Measurements from ENCODE around the gene APOBEC4. TPM values are rescaled to one million over a fixed set of nuclear protein-coding genes. Genes with fewer than 3 reads are reported as not detected.

Gene APOBEC4
- total RNA-seq, 1 experiment from 2014 or later, result not detected

DNA sequence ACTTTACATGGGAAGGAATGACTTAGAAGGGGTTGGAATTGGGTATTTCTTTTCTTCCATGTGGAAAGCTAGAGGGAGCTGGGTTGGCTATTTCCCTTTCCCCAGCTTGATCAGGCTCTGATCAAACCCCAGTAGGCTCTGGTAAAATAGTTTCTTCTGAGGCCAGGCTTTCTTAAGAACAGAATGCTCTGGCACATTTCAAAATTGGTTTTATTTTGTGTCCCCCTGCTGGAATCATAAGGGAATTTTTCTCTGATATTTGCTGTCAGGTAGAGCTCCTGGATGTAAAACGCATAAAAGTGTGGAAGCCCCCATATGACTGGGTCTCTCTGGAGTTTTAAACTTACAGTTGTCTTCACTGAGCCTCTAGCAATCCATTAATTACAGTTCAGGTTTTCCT is 17.1 kb upstream of the APOBEC4 start:
- Histone ChIP-seq H3K4me3 (replicated peaks in 1 of 2; ENCODE audit: low read depth in 1 of 2, low read length in 2 of 2) (no peak overlapping the region), H3K4me2 (ENCODE audit: low read length) (no peak overlapping the region), H3K4me1 (ENCODE audit: control insufficient read depth in 1 of 2, insufficient read depth in 2 of 2, low read length in 2 of 2) (no peaks in the 10 kb centered on the region), H4K20me1 (ENCODE audit: insufficient read depth) (no peaks in the 10 kb centered on the region), H3K9ac (ENCODE audit: low read length) (no peak overlapping the region), H3K27ac (ENCODE audit: low read depth, low read length) (no peak overlapping the region), H2AFZ (ENCODE audit: low read depth, low read length, poor library complexity, severe bottlenecking) (no peak overlapping the region), H3K79me2 (ENCODE audit: insufficient read depth, low read length) (no peaks in the 10 kb centered on the region), H3K9me3 (ENCODE audit: control insufficient read depth in 1 of 2, insufficient read depth in 1 of 2, low read depth in 1 of 2, low read length in 2 of 2) (peaks cover 0 to 4% of the 10 kb centered on the region in 2 experiments; a peak in 1 of 4 replicates), H3K9me2 (ENCODE audit: insufficient read depth) (no peaks in the 10 kb centered on the region), H3K36me3 (ENCODE audit: control insufficient read depth in 1 of 2, insufficient read depth in 2 of 2, low read length in 2 of 2) (no peaks in the 10 kb centered on the region), H3K27me3 (ENCODE audit: insufficient read depth, low read length) (no peaks in the 10 kb centered on the region)
- intact Hi-C loops (cut with micrococcal nuclease), result no loop called here
- ChIA-PET RAD21 (ENCODE audit: low non-redundant PET in 1 of 2, low total read pairs in 2 of 2, uncharacterized antibody in 2 of 2, unreplicated experiment in 2 of 2) (no interaction called here), CTCF (interaction anchor here (1.0 kb wide), 2 partner anchors 15 to 246 kb away, joined by 3 to 5 read pairs; no protein-coding TSS in a partner anchor), POLR2A (no interaction called here)
- no TSS peak for BruUV-seq (replicated peaks)
- TF ChIP-seq SRF (IDR thresholded peaks at IDR 0.05; ENCODE audit: low read depth) (no peak), CTCF (IDR thresholded peaks at IDR 0.05 in 2 of 3, conservative IDR thresholded peaks at IDR 0.05 in 1 of 3; ENCODE audit: borderline replicate concordance in 1 of 3, insufficient read depth in 1 of 3, low read depth in 2 of 3, low read length in 2 of 3) (peak in 2 of 3 experiments; percentile 18 to 45; a peak in 3 of 6 replicates)
- DNase-seq (ENCODE audit: low read depth, low spot score) (no peak), ATAC-seq (peak; percentile 38; the same call in 1 of the 2 replicates)

DNA sequence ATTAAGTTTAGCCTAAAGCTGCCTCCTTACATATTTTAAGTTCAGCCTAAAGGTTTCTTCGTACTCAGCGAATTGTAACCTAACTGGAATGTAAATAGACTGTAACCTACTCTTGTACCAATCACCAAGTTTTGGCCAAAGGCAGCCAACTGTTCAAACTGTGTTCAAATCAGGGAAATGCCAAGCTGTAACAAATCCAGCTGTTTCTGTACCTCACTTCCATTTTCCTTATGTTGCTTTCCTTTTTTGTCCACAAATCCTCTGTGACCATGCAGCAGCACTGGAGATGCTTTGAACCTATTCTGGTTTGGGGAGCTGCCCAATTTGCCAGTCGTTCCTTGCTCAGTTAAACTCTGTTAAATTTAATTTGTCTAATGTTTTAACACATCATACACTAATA is 3.2 kb upstream of the APOBEC4 start:
- no TSS peak for BruUV-seq (replicated peaks)
- ChIA-PET RAD21 (ENCODE audit: low non-redundant PET in 1 of 2, low total read pairs in 2 of 2, uncharacterized antibody in 2 of 2, unreplicated experiment in 2 of 2) (interaction anchor here in 1 of 2 experiments (2.0 kb wide), 1 partner anchor 260 kb away, joined by 8 read pairs; no protein-coding TSS in a partner anchor), CTCF (interaction anchor here (0.9 to 4.3 kb wide), 5 partner anchors 12 to 258 kb away, joined by 3 to 83 read pairs (median 4); partner anchors contain the start of gene ARPC5), POLR2A (interaction anchor here (1.3 kb wide), 1 partner anchor 28 kb away, joined by 3 read pairs; no protein-coding TSS in a partner anchor)
- Histone ChIP-seq H3K79me2 (ENCODE audit: insufficient read depth, low read length) (no peaks in the 10 kb centered on the region), H3K27ac (ENCODE audit: low read depth, low read length) (no peak overlapping the region), H3K9me3 (ENCODE audit: control insufficient read depth in 1 of 2, insufficient read depth in 1 of 2, low read depth in 1 of 2, low read length in 2 of 2) (no peaks in the 10 kb centered on the region), H3K36me3 (ENCODE audit: control insufficient read depth in 1 of 2, insufficient read depth in 2 of 2, low read length in 2 of 2) (no peaks in the 10 kb centered on the region), H3K27me3 (ENCODE audit: insufficient read depth, low read length) (no peaks in the 10 kb centered on the region), H3K4me2 (ENCODE audit: low read length) (no peak overlapping the region), H3K9ac (ENCODE audit: low read length) (no peak overlapping the region), H3K9me2 (ENCODE audit: insufficient read depth) (no peaks in the 10 kb centered on the region), H2AFZ (ENCODE audit: low read depth, low read length, poor library complexity, severe bottlenecking) (no peak overlapping the region), H4K20me1 (ENCODE audit: insufficient read depth) (no peaks in the 10 kb centered on the region), H3K4me3 (replicated peaks in 1 of 2; ENCODE audit: low read depth in 1 of 2, low read length in 2 of 2) (no peak overlapping the region), H3K4me1 (ENCODE audit: control insufficient read depth in 1 of 2, insufficient read depth in 2 of 2, low read length in 2 of 2) (0 out of 4 replicates have a peak, but pooled peaks cover 0 to 3% of the 10 kb centered on the region in 2 experiments)
- DNase-seq (ENCODE audit: low read depth, low spot score) (no peak), ATAC-seq (no peak)
- intact Hi-C loops (cut with micrococcal nuclease), result no loop called here
- TF ChIP-seq SIN3A (IDR thresholded peaks at IDR 0.05; ENCODE audit: low read depth) (no peak), ZNF274 (IDR thresholded peaks at IDR 0.05; ENCODE audit: low read depth, low read length) (no peak)
- TF ChIP-seq, protein P1, sequence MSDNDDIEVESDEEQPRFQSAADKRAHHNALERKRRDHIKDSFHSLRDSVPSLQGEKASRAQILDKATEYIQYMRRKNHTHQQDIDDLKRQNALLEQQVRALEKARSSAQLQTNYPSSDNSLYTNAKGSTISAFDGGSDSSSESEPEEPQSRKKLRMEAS (IDR thresholded peaks at IDR 0.05), result no peak
